Panc1 (cell line): ENCODE measurements around the gene TRIM10.

ENCODE experiments used
- POLR2AphosphoS5 ChIP-seq: IDR thresholded peaks from 2 replicates; pipeline ENCODE4 v1.6.1; 2012; ENCODE audit warnings: mild to moderate bottlenecking, low read depth, low read length, moderate library complexity
- SIN3A ChIP-seq: IDR thresholded peaks from 2 replicates; pipeline ENCODE4 v1.6.1; 2012; ENCODE audit warnings: low read depth, mild to moderate bottlenecking, low read length, moderate library complexity, borderline replicate concordance; ENCODE audit not compliant: insufficient read depth
- TF ChIP-seq, protein P1 (sequence below): fragments of 450-650 bp; IDR thresholded peaks from 2 replicates; pipeline ENCODE4 v1.5.1; 2017; ENCODE audit warnings: mild to moderate bottlenecking

DNA sequence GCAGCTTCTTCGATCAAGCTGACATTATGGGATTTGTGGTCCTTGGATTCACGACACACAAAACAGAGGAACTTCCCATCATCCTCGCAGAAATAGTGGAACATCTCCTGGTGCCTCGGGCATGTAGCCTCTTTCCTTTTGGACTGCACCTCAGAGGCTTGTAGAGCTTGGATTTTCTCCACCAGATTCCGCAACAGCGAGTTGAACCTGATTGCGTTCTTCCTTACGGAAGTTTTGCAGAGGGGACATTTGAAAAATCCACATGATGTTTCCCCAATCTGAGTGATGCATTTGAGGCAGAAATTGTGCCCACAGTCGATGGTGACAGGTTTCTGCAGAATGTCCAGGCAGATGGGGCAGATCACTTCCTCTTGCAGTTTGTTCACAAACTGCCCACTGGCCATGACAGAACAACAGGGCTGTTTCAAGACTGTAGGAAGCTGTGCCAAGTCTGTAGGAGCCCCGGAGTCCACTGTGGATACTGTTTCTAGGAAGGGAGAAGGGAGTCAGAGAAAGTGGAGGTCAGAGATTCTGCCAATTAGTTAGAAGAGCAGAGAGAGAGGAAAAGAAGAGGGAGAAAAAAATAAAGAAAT lies 48.5 kb downstream of the TRIM10 start:
- TF ChIP-seq, protein P1, sequence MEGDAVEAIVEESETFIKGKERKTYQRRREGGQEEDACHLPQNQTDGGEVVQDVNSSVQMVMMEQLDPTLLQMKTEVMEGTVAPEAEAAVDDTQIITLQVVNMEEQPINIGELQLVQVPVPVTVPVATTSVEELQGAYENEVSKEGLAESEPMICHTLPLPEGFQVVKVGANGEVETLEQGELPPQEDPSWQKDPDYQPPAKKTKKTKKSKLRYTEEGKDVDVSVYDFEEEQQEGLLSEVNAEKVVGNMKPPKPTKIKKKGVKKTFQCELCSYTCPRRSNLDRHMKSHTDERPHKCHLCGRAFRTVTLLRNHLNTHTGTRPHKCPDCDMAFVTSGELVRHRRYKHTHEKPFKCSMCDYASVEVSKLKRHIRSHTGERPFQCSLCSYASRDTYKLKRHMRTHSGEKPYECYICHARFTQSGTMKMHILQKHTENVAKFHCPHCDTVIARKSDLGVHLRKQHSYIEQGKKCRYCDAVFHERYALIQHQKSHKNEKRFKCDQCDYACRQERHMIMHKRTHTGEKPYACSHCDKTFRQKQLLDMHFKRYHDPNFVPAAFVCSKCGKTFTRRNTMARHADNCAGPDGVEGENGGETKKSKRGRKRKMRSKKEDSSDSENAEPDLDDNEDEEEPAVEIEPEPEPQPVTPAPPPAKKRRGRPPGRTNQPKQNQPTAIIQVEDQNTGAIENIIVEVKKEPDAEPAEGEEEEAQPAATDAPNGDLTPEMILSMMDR = no peak
- TF ChIP-seq POLR2AphosphoS5 (no peak), SIN3A (no peak)
